Measurements from ENCODE around the gene LDAF1.

- TF ChIP-seq CTCF (IDR thresholded peaks at IDR 0.05) (no peak), POLR2A (IDR thresholded peaks at IDR 0.05) (no peak)
Observed at GRCh38 chr16:21223787-21224186, 65.3 kb downstream of the LDAF1 start.

Measured in right lobe of liver (tissue), 4 donors.